Measurements from ENCODE around the gene IRX3.

DNA sequence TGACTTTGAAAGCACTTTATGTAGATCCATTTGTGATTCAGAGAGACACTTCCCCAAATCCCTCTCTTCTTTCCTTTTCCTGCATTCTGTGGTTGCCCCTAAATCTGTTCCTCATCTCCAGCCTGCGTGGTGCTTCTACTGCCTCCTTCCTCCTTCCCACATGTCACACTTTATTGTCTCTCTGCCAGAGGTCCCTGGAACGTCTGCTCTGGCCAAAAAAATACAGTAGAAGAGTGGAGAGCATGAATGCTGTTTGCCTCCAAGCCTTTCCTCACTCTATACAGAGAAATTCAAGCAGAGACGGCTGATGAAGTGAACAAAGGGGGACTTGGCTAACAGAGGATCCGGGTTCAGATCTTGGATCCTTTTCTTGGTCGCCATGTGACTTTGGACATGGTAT, 22.8 kb upstream of the IRX3 start:
- TF ChIP-seq CTCF (IDR thresholded peaks at IDR 0.05) (no peak), POLR2A (IDR thresholded peaks at IDR 0.05) (no peak)

All from Peyer's patch (tissue), 4 donors.